ENCODE data around the gene BICRAL.

DNA sequence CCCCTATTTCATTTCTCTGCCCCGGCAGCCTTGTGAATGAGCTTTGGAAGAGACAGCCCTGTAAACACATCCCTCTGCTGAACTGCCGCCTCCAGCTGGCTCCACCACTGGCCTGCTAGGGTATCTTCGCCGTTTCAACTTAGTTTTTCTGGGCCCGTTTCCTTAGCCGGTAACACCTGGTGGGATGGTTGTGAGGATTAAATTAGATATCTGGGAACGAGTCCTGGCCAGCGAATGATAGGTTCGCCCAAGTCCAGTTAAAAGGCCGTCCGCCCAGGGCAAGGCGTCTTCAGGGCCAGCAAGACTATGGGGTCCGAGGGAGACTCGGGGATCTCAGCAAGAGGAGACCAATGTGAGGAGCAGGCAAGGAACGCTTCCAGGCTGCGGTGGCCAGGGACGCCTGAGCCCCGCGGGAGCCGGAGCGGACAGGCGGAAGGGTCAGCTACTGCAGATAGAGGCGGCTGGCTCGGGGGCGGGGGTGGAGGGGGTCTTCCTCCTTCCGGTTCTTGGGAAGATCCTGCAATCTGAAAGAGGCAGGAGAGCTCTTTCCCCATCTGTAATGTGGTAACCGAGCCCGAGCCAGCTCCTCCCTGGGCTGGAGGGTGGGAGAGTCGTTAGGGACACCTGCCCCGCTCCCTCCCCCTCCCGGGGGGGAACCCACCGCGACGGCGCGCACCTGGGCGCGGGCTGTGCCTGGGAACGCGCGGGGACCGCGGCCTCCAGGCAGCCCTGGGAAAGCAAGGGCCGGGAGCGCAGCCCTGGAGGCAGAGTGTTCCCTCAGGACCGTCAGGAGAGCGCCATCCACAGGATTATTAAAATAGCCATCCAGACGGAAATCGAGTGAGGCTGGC, 129.5 kb downstream of the BICRAL start:
- TF ChIP-seq, protein P1, sequence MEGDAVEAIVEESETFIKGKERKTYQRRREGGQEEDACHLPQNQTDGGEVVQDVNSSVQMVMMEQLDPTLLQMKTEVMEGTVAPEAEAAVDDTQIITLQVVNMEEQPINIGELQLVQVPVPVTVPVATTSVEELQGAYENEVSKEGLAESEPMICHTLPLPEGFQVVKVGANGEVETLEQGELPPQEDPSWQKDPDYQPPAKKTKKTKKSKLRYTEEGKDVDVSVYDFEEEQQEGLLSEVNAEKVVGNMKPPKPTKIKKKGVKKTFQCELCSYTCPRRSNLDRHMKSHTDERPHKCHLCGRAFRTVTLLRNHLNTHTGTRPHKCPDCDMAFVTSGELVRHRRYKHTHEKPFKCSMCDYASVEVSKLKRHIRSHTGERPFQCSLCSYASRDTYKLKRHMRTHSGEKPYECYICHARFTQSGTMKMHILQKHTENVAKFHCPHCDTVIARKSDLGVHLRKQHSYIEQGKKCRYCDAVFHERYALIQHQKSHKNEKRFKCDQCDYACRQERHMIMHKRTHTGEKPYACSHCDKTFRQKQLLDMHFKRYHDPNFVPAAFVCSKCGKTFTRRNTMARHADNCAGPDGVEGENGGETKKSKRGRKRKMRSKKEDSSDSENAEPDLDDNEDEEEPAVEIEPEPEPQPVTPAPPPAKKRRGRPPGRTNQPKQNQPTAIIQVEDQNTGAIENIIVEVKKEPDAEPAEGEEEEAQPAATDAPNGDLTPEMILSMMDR (IDR thresholded peaks at IDR 0.05): no peak
- TF ChIP-seq POLR2AphosphoS5 (IDR thresholded peaks at IDR 0.05) (no peak), POLR2A (IDR thresholded peaks at IDR 0.05) (no peak)

All from prostate gland (tissue), 2 donors.